GM18868 (cell line): ENCODE data around the gene CLDN22.
"Not testable (repeated sequence)": the region's sequence is repeated elsewhere in the genome, so short reads cannot be mapped to it uniquely, and the experiment has no call there.

ENCODE experiments used
- ATAC-seq: cut with Tn5 transposase; IDR thresholded peaks from one replicate; pipeline ENCODE4 v1.9.1; 2021; ENCODE audit warnings: mild to moderate bottlenecking, moderate library complexity; ENCODE audit not compliant: unreplicated experiment

Gene CLDN22

GRCh38 chr4:183347566-183347965 is 27.5 kb upstream of the CLDN22 start:
- ATAC-seq, result no peak

GRCh38 chr4:183347146-183347545 is 27.1 kb upstream of the CLDN22 start:
- no peak for ATAC-seq

DNA sequence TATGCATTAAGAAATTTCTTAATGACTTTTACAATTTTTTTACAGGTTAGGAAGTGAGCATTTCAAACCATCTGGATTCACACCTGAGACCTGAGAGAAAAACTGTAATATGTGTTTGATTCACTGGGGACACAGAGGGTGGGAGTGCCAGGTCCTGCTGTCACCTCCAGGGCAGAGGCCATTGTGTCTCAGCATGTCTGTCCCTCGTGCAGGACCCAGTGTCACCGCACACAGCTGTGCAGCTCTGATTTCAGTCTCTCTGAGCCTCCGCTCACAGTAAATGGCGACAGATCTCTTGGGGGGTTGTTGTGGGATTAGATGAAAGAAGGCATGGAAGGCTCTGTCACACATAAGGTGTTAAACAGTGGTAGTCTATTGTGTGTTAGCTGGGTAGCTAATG is 25.2 kb upstream of the CLDN22 start:
- ATAC-seq, result no peak

- ATAC-seq, result no peak
Measured at GRCh38 chr4:183344523-183345255, 24.6 kb upstream of the CLDN22 start.

DNA sequence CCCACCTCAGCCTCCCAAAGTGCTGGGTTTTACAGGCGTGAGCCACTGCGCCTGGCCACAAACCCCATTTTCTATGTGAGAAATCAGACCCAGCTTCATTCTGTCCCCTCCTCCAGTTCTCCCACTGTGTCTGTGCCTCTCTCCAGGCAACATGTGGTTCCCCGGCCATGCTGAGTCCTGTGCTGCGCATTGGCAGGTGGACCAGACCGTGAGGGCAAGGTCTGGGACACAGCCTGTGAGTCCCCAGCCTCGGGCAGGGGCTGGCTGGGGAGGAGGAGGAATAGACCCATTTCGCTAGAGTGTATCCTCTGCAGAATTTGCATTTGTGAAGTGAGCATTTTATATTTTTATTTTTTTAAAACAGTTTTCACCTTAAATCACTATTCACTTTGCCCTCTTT is 23.7 kb upstream of the CLDN22 start:
- ATAC-seq, result no peak

- ATAC-seq, result no peak
Measured at GRCh38 chr4:183342541-183343533, 22.8 kb upstream of the CLDN22 start.

- no peak for ATAC-seq
Measured at GRCh38 chr4:183337833-183338232, 17.8 kb upstream of the CLDN22 start.

GRCh38 chr4:183337349-183337748 is 17.3 kb upstream of the CLDN22 start:
- no peak for ATAC-seq

DNA sequence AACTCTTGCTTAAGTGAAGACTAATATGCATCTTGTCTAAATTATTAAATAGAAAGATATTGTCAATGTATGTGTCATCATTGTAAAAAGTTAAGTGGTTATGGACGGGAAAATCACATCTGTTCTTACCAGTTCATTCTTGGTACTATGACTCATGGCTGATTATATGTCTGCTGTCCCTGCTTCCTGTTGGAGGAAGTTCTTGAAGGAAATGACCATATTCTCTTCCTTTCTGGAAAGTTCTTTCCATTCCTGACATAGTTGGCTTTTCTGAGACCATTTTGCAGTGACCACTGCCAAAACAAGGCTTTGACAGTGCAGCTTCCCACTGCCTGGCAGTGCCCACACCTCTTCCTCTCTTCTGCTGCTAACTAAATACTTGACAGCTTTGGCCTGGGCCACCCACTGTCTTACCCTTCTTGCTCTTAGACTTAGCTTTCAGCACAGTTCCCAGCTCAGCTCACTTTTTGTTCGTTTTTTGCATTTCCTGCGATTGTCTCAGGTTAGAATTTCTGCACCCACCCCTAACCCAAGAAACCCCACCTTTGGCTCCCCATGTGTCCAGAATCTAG is 15.4 kb upstream of the CLDN22 start:
- no peak for ATAC-seq

DNA sequence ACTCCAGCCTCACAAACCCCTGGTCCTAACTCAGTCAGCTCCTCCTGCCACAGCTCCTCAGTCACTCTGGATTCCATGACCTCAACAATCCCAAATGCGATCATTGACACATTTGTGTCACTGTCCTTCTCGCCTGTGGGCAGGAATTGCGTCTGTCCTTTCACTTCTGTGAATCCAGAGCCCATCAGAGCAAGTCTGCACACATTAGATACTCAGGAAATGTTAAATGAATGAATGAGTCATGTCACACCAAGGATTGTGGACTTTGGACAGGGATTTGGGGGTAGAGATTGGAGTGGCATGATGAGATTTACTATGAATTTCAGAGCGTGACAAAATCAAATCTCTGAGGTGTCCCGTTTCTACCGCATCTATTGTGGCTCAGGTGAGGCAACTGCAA is 13.9 kb upstream of the CLDN22 start:
- no peak for ATAC-seq

DNA sequence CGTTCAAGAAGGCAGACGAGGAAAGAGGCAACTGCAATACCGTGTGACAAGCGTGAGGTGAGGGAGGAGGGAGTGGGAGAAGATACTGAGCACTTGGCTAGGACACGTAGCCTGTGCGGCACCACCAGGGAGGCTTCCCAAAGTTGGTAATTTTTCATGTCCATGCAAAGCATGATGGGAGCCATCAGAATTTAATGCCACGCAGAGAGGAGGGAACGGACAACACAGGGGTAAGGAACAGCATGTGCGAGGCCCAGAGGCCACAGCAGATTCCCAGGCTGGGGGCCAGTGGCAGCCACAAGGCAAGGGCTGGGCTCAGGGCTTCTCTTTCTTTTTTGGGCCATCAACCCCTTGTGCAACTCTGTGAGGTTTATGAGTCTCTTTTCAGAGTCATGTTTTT is 13.1 kb upstream of the CLDN22 start:
- ATAC-seq, result no peak

DNA sequence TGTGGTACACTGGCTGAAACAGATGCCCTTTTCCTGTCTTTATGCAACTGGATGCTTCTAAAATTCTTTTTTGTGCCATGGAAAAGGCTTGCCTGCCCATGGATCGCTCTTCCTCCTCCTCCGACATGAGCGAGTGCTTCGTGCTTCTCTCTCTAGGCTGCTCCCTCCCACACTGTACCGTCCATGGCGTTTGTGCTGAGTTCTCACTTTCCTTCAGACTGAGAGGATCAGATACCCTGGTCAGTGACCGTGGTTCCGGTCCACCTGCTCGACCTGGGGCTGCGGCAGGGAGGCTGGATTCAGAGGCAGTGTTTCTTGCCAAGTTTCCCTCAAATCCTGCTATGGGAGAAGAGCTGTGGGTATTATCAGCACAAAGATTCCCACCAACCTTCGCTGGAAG is 12.4 kb upstream of the CLDN22 start:
- ATAC-seq, result no peak

GRCh38 chr4:183330841-183331240 is 10.8 kb upstream of the CLDN22 start:
- ATAC-seq, result no peak

- no peak for ATAC-seq
Measured at GRCh38 chr4:183329954-183330742, 10.1 kb upstream of the CLDN22 start.

GRCh38 chr4:183329244-183329643 is 9.2 kb upstream of the CLDN22 start:
- ATAC-seq, result no peak

- no peak for ATAC-seq
Measured at GRCh38 chr4:183328832-183329231, 8.8 kb upstream of the CLDN22 start.

- no peak for ATAC-seq
Measured at GRCh38 chr4:183327827-183328226, 7.8 kb upstream of the CLDN22 start.

DNA sequence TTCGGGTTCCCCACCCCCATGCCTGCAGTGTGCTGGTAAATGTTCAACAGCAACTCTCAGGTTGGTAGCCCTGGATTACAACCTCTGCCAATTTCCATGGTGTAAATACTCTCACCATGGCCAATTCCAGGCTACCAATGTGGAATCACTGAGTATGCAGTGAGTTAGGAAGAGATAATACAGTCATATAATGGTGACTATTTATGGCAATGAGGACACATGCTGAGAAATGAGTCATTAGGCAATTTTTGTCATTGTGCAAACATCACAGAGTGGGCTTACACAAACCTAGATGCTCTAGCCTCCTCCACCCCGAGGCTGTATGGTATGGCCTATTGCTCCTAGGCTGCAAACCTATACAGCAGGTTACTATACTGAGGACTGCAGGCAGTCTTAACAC is 6.8 kb upstream of the CLDN22 start:
- ATAC-seq, result peak; percentile 78

GRCh38 chr4:183326387-183326786 is 6.3 kb upstream of the CLDN22 start:
- ATAC-seq, result not testable (repeated sequence)

DNA sequence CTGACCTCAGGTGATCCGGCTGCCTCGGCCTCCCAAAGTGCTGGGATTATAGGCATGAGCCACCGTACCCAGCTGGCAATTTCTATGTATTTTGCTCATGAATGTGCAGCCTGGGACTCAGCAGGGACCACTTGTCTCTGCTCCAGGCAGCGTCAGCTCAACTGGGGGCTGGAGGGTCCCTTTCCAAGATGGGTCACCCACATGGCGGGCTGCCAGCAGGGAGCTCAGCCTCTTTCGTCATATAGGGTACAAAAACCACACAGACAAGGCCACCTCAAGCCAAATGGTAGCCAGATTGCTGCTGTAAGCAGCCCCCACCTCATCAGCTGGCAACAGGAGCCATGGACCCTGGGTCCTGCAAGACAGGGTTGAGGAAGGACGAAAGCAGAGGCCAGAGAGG is 4.5 kb upstream of the CLDN22 start:
- no peak for ATAC-seq

- ATAC-seq, result not testable (repeated sequence)
Measured at GRCh38 chr4:183324056-183324455, 4.0 kb upstream of the CLDN22 start.
